Measurements from ENCODE around the gene UBE2S.

The UBE2S gene

DNA sequence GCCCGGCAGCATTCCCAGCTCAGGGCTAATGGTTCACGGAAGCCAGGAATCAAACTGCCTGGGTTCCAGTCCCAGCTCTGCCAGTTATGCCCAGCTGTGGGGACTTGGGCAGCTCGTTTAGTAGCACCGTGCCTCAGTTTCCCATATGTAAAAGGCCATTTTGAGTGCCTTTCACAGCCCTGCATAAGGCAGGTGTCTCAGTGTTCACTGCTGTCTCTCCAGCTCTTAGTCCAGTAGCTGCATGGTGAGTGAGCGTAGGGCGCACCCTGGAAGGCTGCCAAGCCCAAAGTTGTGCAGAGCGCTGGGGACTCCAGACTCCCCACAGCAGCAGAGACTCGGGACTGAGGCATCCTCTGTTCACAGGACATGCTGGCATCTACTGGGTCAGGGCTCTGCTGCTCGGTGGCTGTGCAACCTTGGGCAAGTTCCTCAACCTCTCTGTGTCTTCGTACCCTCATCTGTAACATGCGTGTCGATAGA lies 16.4 kb downstream of the UBE2S start:
- no peak overlapping the region for H3K4me2 ChIP-seq (ENCODE audit: low read depth, low read length, poor library complexity, severe bottlenecking)
- peaks cover 42% of the 10 kb centered on the region for H3F3A ChIP-seq (ENCODE audit: insufficient read depth)
- peaks cover 28% of the 10 kb centered on the region for H3K36me3 ChIP-seq (ENCODE audit: low read length)
- H3K27ac ChIP-seq (ENCODE audit: low read depth, low read length) = no peak overlapping the region
- H3K27me3 ChIP-seq (ENCODE audit: low read length) = no peaks in the 10 kb centered on the region
- H3K9me3 ChIP-seq (ENCODE audit: insufficient read depth, low read length) = no peaks in the 10 kb centered on the region
- H3K79me2 ChIP-seq (ENCODE audit: insufficient read depth, low read length) = peaks cover 17% of the 10 kb centered on the region
- no peak overlapping the region for H3K9ac ChIP-seq (ENCODE audit: low read length)
- no peak overlapping the region for H3K4me3 ChIP-seq (ENCODE audit: insufficient read depth, low read length, poor library complexity, severe bottlenecking)
- TF ChIP-seq, protein P1, sequence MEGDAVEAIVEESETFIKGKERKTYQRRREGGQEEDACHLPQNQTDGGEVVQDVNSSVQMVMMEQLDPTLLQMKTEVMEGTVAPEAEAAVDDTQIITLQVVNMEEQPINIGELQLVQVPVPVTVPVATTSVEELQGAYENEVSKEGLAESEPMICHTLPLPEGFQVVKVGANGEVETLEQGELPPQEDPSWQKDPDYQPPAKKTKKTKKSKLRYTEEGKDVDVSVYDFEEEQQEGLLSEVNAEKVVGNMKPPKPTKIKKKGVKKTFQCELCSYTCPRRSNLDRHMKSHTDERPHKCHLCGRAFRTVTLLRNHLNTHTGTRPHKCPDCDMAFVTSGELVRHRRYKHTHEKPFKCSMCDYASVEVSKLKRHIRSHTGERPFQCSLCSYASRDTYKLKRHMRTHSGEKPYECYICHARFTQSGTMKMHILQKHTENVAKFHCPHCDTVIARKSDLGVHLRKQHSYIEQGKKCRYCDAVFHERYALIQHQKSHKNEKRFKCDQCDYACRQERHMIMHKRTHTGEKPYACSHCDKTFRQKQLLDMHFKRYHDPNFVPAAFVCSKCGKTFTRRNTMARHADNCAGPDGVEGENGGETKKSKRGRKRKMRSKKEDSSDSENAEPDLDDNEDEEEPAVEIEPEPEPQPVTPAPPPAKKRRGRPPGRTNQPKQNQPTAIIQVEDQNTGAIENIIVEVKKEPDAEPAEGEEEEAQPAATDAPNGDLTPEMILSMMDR (IDR thresholded peaks at IDR 0.05; ENCODE audit: insufficient read depth, low read length, poor library complexity, severe bottlenecking) = no peak
- no peak for TF ChIP-seq EZH2phosphoT487 (conservative IDR thresholded peaks at IDR 0.05; ENCODE audit: low read length)
- no peak overlapping the region for H2AFZ ChIP-seq (ENCODE audit: low read depth, low read length, severe bottlenecking)
- H4K20me1 ChIP-seq (ENCODE audit: low read depth, low read length) = peaks cover 26% of the 10 kb centered on the region
- H3K9me2 ChIP-seq (replicated peaks; ENCODE audit: insufficient read depth, low read length) = no peaks in the 10 kb centered on the region

DNA sequence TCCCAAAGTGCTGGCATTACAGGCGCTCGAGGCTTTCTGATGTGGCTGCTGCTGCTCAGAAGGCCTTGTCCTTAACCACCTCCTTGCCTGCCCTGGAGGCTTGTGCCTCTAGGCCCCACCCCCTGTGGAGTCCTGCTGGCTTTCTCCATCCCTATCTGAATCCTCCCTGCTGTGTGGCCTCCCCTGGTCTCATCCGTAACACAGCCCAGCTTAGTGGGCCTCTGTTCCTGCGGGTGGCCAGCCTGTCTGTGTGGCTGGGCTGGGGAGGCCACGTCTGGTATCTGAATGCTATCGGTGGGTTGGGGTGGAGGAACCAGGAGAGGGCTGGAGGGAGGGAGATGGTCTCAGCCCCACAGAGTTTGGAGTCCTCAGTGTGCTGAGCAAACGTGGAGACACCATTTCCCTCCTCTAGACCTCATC lies 17.1 kb downstream of the UBE2S start:
- no peak overlapping the region for H3K4me2 ChIP-seq (ENCODE audit: low read depth, low read length, poor library complexity, severe bottlenecking)
- H3F3A ChIP-seq (ENCODE audit: insufficient read depth) = peaks cover 44% of the 10 kb centered on the region
- H2AFZ ChIP-seq (ENCODE audit: low read depth, low read length, severe bottlenecking) = no peak overlapping the region
- no peaks in the 10 kb centered on the region for H3K9me3 ChIP-seq (ENCODE audit: insufficient read depth, low read length)
- peaks cover 21% of the 10 kb centered on the region for H3K79me2 ChIP-seq (ENCODE audit: insufficient read depth, low read length)
- peaks cover 26% of the 10 kb centered on the region for H4K20me1 ChIP-seq (ENCODE audit: low read depth, low read length)
- H3K27ac ChIP-seq (ENCODE audit: low read depth, low read length) = no peak overlapping the region
- H3K27me3 ChIP-seq (ENCODE audit: low read length) = no peaks in the 10 kb centered on the region
- no peaks in the 10 kb centered on the region for H3K9me2 ChIP-seq (replicated peaks; ENCODE audit: insufficient read depth, low read length)
- no peak overlapping the region for H3K9ac ChIP-seq (ENCODE audit: low read length)
- H3K4me3 ChIP-seq (ENCODE audit: insufficient read depth, low read length, poor library complexity, severe bottlenecking) = no peak overlapping the region
- H3K36me3 ChIP-seq (ENCODE audit: low read length) = peaks cover 31% of the 10 kb centered on the region
- TF ChIP-seq, protein P1 (IDR thresholded peaks at IDR 0.05; ENCODE audit: insufficient read depth, low read length, poor library complexity, severe bottlenecking) = no peak
- no peak for TF ChIP-seq EZH2phosphoT487 (conservative IDR thresholded peaks at IDR 0.05; ENCODE audit: low read length)

DNA sequence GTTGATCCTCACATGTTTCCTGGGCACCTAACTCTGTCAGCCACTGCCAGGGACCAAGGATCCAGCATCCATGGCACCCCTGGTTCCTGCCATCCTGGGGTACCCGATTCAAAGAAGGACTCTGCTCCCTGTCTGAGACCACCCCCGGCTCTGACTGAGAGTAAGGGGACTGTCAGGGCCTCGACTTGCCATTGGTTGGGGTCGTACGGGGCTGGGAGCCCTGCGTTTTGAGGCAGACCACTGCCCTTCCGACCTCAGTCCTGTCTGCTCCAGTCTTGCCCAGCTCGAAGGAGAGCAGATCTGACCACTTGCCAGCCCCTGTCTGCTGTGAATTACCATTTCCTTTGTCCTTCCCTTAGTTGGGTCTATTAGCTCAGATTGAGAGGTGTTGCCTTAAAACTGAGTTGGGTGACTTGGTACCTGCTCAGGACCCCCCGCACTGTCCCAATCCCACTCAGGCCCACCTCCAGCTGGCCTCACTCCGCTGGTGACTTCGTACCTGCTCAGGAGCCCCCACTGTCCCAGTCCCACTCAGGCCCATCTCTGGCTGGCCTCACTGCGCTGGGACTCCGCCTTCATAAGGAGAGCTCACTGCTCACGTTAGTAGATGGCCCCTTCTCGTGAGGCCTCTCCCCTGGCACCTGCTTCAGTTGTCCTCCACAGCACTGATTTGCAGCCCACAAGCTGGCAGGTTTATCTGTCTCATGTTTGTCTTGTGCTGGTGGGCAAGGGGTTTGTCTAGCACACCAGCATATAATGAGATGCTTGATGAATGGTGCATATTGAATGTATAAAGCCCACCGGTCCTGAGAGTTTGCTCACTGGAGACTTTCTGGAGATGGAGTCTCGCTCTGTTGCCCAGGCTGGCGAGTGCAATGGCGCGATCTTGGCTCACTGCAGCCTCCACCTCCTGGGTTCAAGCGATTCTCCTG lies 17.9 kb downstream of the UBE2S start:
- peaks cover 49% of the 10 kb centered on the region for H3F3A ChIP-seq (ENCODE audit: insufficient read depth)
- H2AFZ ChIP-seq (ENCODE audit: low read depth, low read length, severe bottlenecking) = no peak overlapping the region
- H3K4me3 ChIP-seq (ENCODE audit: insufficient read depth, low read length, poor library complexity, severe bottlenecking) = no peak overlapping the region
- no peaks in the 10 kb centered on the region for H3K9me3 ChIP-seq (ENCODE audit: insufficient read depth, low read length)
- no peak overlapping the region for H3K9ac ChIP-seq (ENCODE audit: low read length)
- no peaks in the 10 kb centered on the region for H3K9me2 ChIP-seq (replicated peaks; ENCODE audit: insufficient read depth, low read length)
- H3K79me2 ChIP-seq (ENCODE audit: insufficient read depth, low read length) = peaks cover 21% of the 10 kb centered on the region
- no peak for TF ChIP-seq EZH2phosphoT487 (conservative IDR thresholded peaks at IDR 0.05; ENCODE audit: low read length)
- TF ChIP-seq, protein P1 (IDR thresholded peaks at IDR 0.05; ENCODE audit: insufficient read depth, low read length, poor library complexity, severe bottlenecking) = no peak
- no peak overlapping the region for H3K27ac ChIP-seq (ENCODE audit: low read depth, low read length)
- no peak overlapping the region for H3K4me2 ChIP-seq (ENCODE audit: low read depth, low read length, poor library complexity, severe bottlenecking)
- H3K27me3 ChIP-seq (ENCODE audit: low read length) = no peaks in the 10 kb centered on the region
- H3K36me3 ChIP-seq (ENCODE audit: low read length) = peaks cover 31% of the 10 kb centered on the region
- H4K20me1 ChIP-seq (ENCODE audit: low read depth, low read length) = peaks cover 26% of the 10 kb centered on the region
